SK-N-SH (cell line): ENCODE measurements around the gene PTPN12. TPM values are rescaled to one million over a fixed set of nuclear protein-coding genes. Genes with fewer than 3 reads are reported as not detected.
"Not testable (repeated sequence)": the region's sequence is repeated elsewhere in the genome, so short reads cannot be mapped to it uniquely, and the experiment has no call there.

Experiments
- CTCF ChIA-PET: fragments of 300-600, 350-600 bp; formaldehyde crosslinking; extraction: SDS; loops from one replicate; lab custom pipeline; 2021; lab: Yijun Ruan, JAX
- POLR2A ChIA-PET: fragments of 350-600 bp; sonication (Branson Sonifier 250); formaldehyde crosslinking; extraction: SDS; loops from one replicate; lab custom pipeline; 2020; ENCODE audit warnings: antibody characterized with exemption, inconsistent platforms; lab: Yijun Ruan, JAX
- DNase-seq: peaks from one replicate; pipeline ENCODE4 v3.0.0; 2012
- H2AFZ ChIP-seq: fragments of 200-600 bp; sonication (generic); 2 replicates; pipeline ENCODE4 v1.8.1; 2016; ENCODE audit warnings: antibody characterized with exemption, mild to moderate bottlenecking, low read depth
- H3F3A ChIP-seq: fragments of 200-600 bp; sonication (generic); replicated peaks from 2 replicates; pipeline ENCODE3; 2016; ENCODE audit warnings: antibody characterized with exemption, mild to moderate bottlenecking; ENCODE audit not compliant: insufficient read depth
- H3K27ac ChIP-seq, 2 experiments: fragments of 200-500 bp in 1 of 2; fragments of 200-600 bp in 1 of 2; sonication (Bioruptor generic) in 1 of 2; sonication (generic), shearing (Covaris generic) in 1 of 2; 2 replicates each; pipeline versions ENCODE4 v1.5.1 to v1.6.1; 2014 to 2016; ENCODE audit warnings: low read depth in 2 of 2, inconsistent platforms in 1 of 2, low read length in 1 of 2, mild to moderate bottlenecking in 1 of 2, mixed read lengths in 1 of 2
- H3K27me3 ChIP-seq: fragments of 200-600 bp; sonication (generic), shearing (Covaris generic); 2 replicates; pipeline ENCODE4 v1.6.1; 2016; ENCODE audit warnings: mixed run types; ENCODE audit not compliant: insufficient read depth
- H3K36me3 ChIP-seq, 2 experiments: fragments of 200-500 bp in 1 of 2; fragments of 200-600 bp in 1 of 2; sonication (Bioruptor generic) in 1 of 2; sonication (generic) in 1 of 2; replicated peaks in 1 of 2; 2 replicates each; pipeline versions ENCODE3 to v1.5.1; 2014 to 2016; ENCODE audit warnings: low read length in 1 of 2, mild to moderate bottlenecking in 1 of 2; ENCODE audit not compliant: insufficient read depth in 2 of 2, control insufficient read depth in 1 of 2
- H3K4me1 ChIP-seq, 2 experiments: fragments of 200-500 bp in 1 of 2; fragments of 200-600 bp in 1 of 2; sonication (Bioruptor generic) in 1 of 2; sonication (generic), shearing (Covaris generic) in 1 of 2; 2 replicates each; pipeline versions ENCODE4 v1.5.1 to v1.6.1; 2014 to 2016; ENCODE audit warnings: low read depth in 1 of 2, low read length in 1 of 2, mixed run types in 1 of 2; ENCODE audit not compliant: insufficient read depth in 2 of 2, control insufficient read depth in 1 of 2
- H3K4me2 ChIP-seq: fragments of 200-600 bp; sonication (generic), shearing (Covaris generic); 2 replicates; pipeline ENCODE4 v1.6.1; 2017; ENCODE audit warnings: mixed run types
- H3K4me3 ChIP-seq, 2 experiments: fragments of 200-500 bp in 1 of 2; fragments of 200-600 bp in 1 of 2; sonication (Bioruptor generic) in 1 of 2; sonication (generic), shearing (Covaris generic) in 1 of 2; 2 replicates each; pipeline versions ENCODE4 v1.5.1 to v1.8.1; 2014 to 2016; ENCODE audit warnings: low read depth in 2 of 2, inconsistent platforms in 1 of 2, low read length in 1 of 2, mild to moderate bottlenecking in 1 of 2, mixed read lengths in 1 of 2, moderate library complexity in 1 of 2
- H3K79me2 ChIP-seq: fragments of 200-600 bp; sonication (generic); 2 replicates; pipeline ENCODE4 v1.8.1; 2017; ENCODE audit warnings: mild to moderate bottlenecking; ENCODE audit not compliant: insufficient read depth
- H3K9ac ChIP-seq: fragments of 200-600 bp; sonication (generic); 2 replicates; pipeline ENCODE4 v1.6.1; 2017; ENCODE audit warnings: mixed run types
- H3K9me2 ChIP-seq: fragments of 200-600 bp; sonication (generic); 2 replicates; pipeline ENCODE4 v1.6.1; 2017; ENCODE audit warnings: mixed run types
- H3K9me3 ChIP-seq: fragments of 200-600 bp; sonication (generic); 2 replicates; pipeline ENCODE4 v1.6.1; 2017; ENCODE audit warnings: mixed run types, mild to moderate bottlenecking, moderate library complexity
- H4K20me1 ChIP-seq: fragments of 200-600 bp; sonication (generic); 2 replicates; pipeline ENCODE4 v1.6.1; 2017; ENCODE audit warnings: mild to moderate bottlenecking, mixed run types; ENCODE audit not compliant: insufficient read depth
- CTCF ChIP-seq: fragments of 200-600 bp; sonication (generic); IDR thresholded peaks from 2 replicates; pipeline ENCODE4 v1.6.1; 2017; ENCODE audit warnings: antibody characterized with exemption, mild to moderate bottlenecking, moderate library complexity
- ELF1 ChIP-seq: IDR thresholded peaks from 2 replicates; pipeline ENCODE4 v1.4.0; 2012
- FOXJ3 ChIP-seq: sonication (generic); formaldehyde crosslinking; IDR thresholded peaks from 2 replicates; pipeline ENCODE4 v1.5.1; 2020; ENCODE audit warnings: mild to moderate bottlenecking, missing genetic modification reagents
- FOXM1 ChIP-seq: IDR thresholded peaks from 2 replicates; pipeline ENCODE4 v1.4.0; 2012; ENCODE audit warnings: low read depth, mild to moderate bottlenecking
- GABPA ChIP-seq: IDR thresholded peaks from 2 replicates; pipeline ENCODE4 v1.4.0; 2012; ENCODE audit warnings: low read depth, mild to moderate bottlenecking
- IRF3 ChIP-seq: fragments of 150-350 bp; IDR thresholded peaks from 2 replicates; pipeline ENCODE4 v1.6.1; 2016; ENCODE audit warnings: mild to moderate bottlenecking, low read depth, low read length
- JUND ChIP-seq: IDR thresholded peaks from 2 replicates; pipeline ENCODE4 v1.4.0; 2012
- PBX3 ChIP-seq: IDR thresholded peaks from 2 replicates; pipeline ENCODE4; 2012
- RCOR1 ChIP-seq: fragments of 150-350 bp; IDR thresholded peaks from 2 replicates; pipeline ENCODE4 v1.6.1; 2017; ENCODE audit warnings: antibody characterized with exemption, low read length
- SIN3A ChIP-seq: IDR thresholded peaks from 2 replicates; pipeline ENCODE4 v1.6.1; 2012; ENCODE audit warnings: low read depth, mild to moderate bottlenecking, low read length, moderate library complexity, borderline replicate concordance
- TEAD4 ChIP-seq: IDR thresholded peaks from 2 replicates; pipeline ENCODE4 v1.4.0; 2012; ENCODE audit warnings: mild to moderate bottlenecking, borderline replicate concordance; ENCODE audit not compliant: insufficient read depth
- YY1 ChIP-seq: IDR thresholded peaks from 2 replicates; pipeline ENCODE4 v1.4.0; 2012; ENCODE audit warnings: low read depth, mild to moderate bottlenecking
- WGBS: methylation state at CpG from one replicate; pipeline ENCODE4 v1.1.6; 2017; ENCODE audit warnings: low lambda C conversion rate; 5-methylcytosine and 5-hydroxymethylcytosine counted together
- polyA plus RNA-seq, 3 experiments: library from polyadenylated mRNA; depleted of rRNA; stranded (reverse); fragments of >200 nt; gene quantifications; 2 replicates each; pipeline ENCODE4 v1.2.3, GENCODE V29; 2012

PTPN12 gene
- polyA plus RNA-seq, 1 of the 3 experiments (the other 2 are of a cell fraction) = 23.3 TPM

GRCh38 chr7:77538281-77539212, 1.5 kb downstream of the PTPN12 start (continued):
- TF ChIP-seq SIN3A (peak; percentile 93), CTCF (no peak), PBX3 (no peak; the same call in 1 of the 2 replicates), IRF3 (no peak), FOXJ3 (CRISPR knock-in tag) (no peak), TEAD4 (no peak), FOXM1 (no peak), YY1 (no peak), ELF1 (peak; percentile 40)

- Histone ChIP-seq H4K20me1 (peaks cover 59% of the 10 kb centered on the region), H3K4me2 (peak overlapping the region; percentile 93), H3K9me3 (no peaks in the 10 kb centered on the region), H3K4me3 (no peak overlapping the region), H3K27ac (no peak overlapping the region), H3F3A (peaks cover 35% of the 10 kb centered on the region), H2AFZ (no peak overlapping the region), H3K9me2 (no peaks in the 10 kb centered on the region), H3K36me3 (peaks cover 5 to 27% of the 10 kb centered on the region in 2 experiments), H3K4me1 (peaks cover 19 to 28% of the 10 kb centered on the region in 2 experiments; a peak in 3 of 4 replicates), H3K79me2 (peaks cover 85% of the 10 kb centered on the region), H3K27me3 (no peaks in the 10 kb centered on the region), H3K9ac (no peak overlapping the region)
- no peak for DNase-seq
- TF ChIP-seq RCOR1 = no peak
- no peak for TF ChIP-seq IRF3
- TF ChIP-seq JUND = no peak
- no peak for TF ChIP-seq PBX3
- TF ChIP-seq GABPA = no peak
- ChIA-PET POLR2A (no interaction called here), CTCF (interaction anchor here (0.6 to 0.8 kb wide), 3 partner anchors 18 to 111 kb away, joined by 3 to 4 read pairs (median 4); no protein-coding TSS in a partner anchor)
- 85% methylated on average over 4 of the region's 4 CpGs for WGBS
Observed at GRCh38 chr7:77540402-77540822, 3.3 kb downstream of the PTPN12 start.

- Histone ChIP-seq H4K20me1 (peaks cover 64% of the 10 kb centered on the region), H3K4me2 (peak overlapping the region; percentile 42)
- H3K27me3 ChIP-seq = not testable (repeated sequence)
Observed at GRCh38 chr7:77540993-77541392, 3.9 kb downstream of the PTPN12 start.

More at GRCh38 chr7:77540993-77541392, 3.9 kb downstream of the PTPN12 start:
- H3K9me2 ChIP-seq, DNase-seq, H2AFZ ChIP-seq, POLR2A ChIA-PET, H3K9me3 ChIP-seq, H3K27ac ChIP-seq, H3K9ac ChIP-seq: not testable (repeated sequence)
- Histone ChIP-seq H3K4me3 (0 out of 4 replicates have a peak overlapping the region, but pooled peaks of 1 of the 2 experiments have one; percentile 18), H3K36me3 (peaks cover 5 to 29% of the 10 kb centered on the region in 2 experiments), H3K4me1 (peaks cover 17 to 28% of the 10 kb centered on the region in 2 experiments; a peak in 3 of 4 replicates), H3K79me2 (peaks cover 88% of the 10 kb centered on the region), H3F3A (peaks cover 35% of the 10 kb centered on the region)
- CTCF ChIA-PET = interaction anchor here (0.6 to 1.3 kb wide), 4 partner anchors 19 to 111 kb away, joined by 3 to 4 read pairs (median 4); no protein-coding TSS in a partner anchor
- 96% methylated on average over 7 of the region's 7 CpGs for WGBS
